Measurements from ENCODE around the gene FIBP.
"Not testable (repeated sequence)": the region's sequence is repeated elsewhere in the genome, so short reads cannot be mapped to it uniquely, and the experiment has no call there.

The FIBP gene

GRCh38 chr11:65896034-65896999 is 8.0 kb upstream of the FIBP start:
- H3K36me3 ChIP-seq (ENCODE audit: control insufficient read depth, low read depth, low read length), result no peaks in the 10 kb centered on the region
- no peak overlapping the region for H3K27ac ChIP-seq (ENCODE audit: low read length)
- peaks cover 9% of the 10 kb centered on the region for H3K4me1 ChIP-seq (ENCODE audit: control insufficient read depth, low read depth, low read length)
- H3K27me3 ChIP-seq (ENCODE audit: control insufficient read depth, insufficient read depth, low read length), result peaks cover 55% of the 10 kb centered on the region
- no peaks in the 10 kb centered on the region for H3K9me3 ChIP-seq (ENCODE audit: control insufficient read depth, low read depth, low read length)
- no peak overlapping the region for H3K9ac ChIP-seq (ENCODE audit: low read length)
- no peak overlapping the region for H3K4me3 ChIP-seq (ENCODE audit: low read length)

GRCh38 chr11:65895482-65895981 is 7.3 kb upstream of the FIBP start:
- H3K27me3 ChIP-seq (ENCODE audit: control insufficient read depth, insufficient read depth, low read length), result peaks cover 49% of the 10 kb centered on the region
- no peaks in the 10 kb centered on the region for H3K9me3 ChIP-seq (ENCODE audit: control insufficient read depth, low read depth, low read length)
- peaks cover 9% of the 10 kb centered on the region for H3K4me1 ChIP-seq (ENCODE audit: control insufficient read depth, low read depth, low read length)
- no peak overlapping the region for H3K9ac ChIP-seq (ENCODE audit: low read length)
- no peak overlapping the region for H3K4me3 ChIP-seq (ENCODE audit: low read length)
- H3K36me3 ChIP-seq (ENCODE audit: control insufficient read depth, low read depth, low read length), result no peaks in the 10 kb centered on the region
- no peak overlapping the region for H3K27ac ChIP-seq (ENCODE audit: low read length)

GRCh38 chr11:65894034-65894591 is 5.8 kb upstream of the FIBP start:
- H3K9me3 ChIP-seq (ENCODE audit: control insufficient read depth, low read depth, low read length), result no peaks in the 10 kb centered on the region
- no peaks in the 10 kb centered on the region for H3K36me3 ChIP-seq (ENCODE audit: control insufficient read depth, low read depth, low read length)
- no peak overlapping the region for H3K4me3 ChIP-seq (ENCODE audit: low read length)
- peaks cover 16% of the 10 kb centered on the region for H3K4me1 ChIP-seq (ENCODE audit: control insufficient read depth, low read depth, low read length)
- H3K27ac ChIP-seq (ENCODE audit: low read length), result no peak overlapping the region
- peaks cover 49% of the 10 kb centered on the region for H3K27me3 ChIP-seq (ENCODE audit: control insufficient read depth, insufficient read depth, low read length)
- H3K9ac ChIP-seq (ENCODE audit: low read length), result no peak overlapping the region

- Histone ChIP-seq H3K4me1 (ENCODE audit: control insufficient read depth, low read depth, low read length) (peaks cover 16% of the 10 kb centered on the region), H3K4me3 (ENCODE audit: low read length) (peak overlapping the region; percentile 85), H3K27me3 (ENCODE audit: control insufficient read depth, insufficient read depth, low read length) (peaks cover 38% of the 10 kb centered on the region), H3K36me3 (ENCODE audit: control insufficient read depth, low read depth, low read length) (no peaks in the 10 kb centered on the region), H3K27ac (ENCODE audit: low read length) (no peak overlapping the region), H3K9me3 (ENCODE audit: control insufficient read depth, low read depth, low read length) (no peaks in the 10 kb centered on the region), H3K9ac (ENCODE audit: low read length) (no peak overlapping the region)
Observed at GRCh38 chr11:65892661-65893317, 4.5 kb upstream of the FIBP start.

- Histone ChIP-seq H3K4me3 (ENCODE audit: low read length) (peak overlapping the region; percentile 85), H3K27me3 (ENCODE audit: control insufficient read depth, insufficient read depth, low read length) (peaks cover 32% of the 10 kb centered on the region), H3K4me1 (ENCODE audit: control insufficient read depth, low read depth, low read length) (peaks cover 16% of the 10 kb centered on the region), H3K9ac (ENCODE audit: low read length) (peak overlapping the region; percentile 73)
- H3K27ac ChIP-seq (ENCODE audit: low read length); H3K36me3 ChIP-seq (ENCODE audit: control insufficient read depth, low read depth, low read length); H3K9me3 ChIP-seq (ENCODE audit: control insufficient read depth, low read depth, low read length): not testable (repeated sequence)
Observed at GRCh38 chr11:65892137-65892540, 3.9 kb upstream of the FIBP start.

- no peak overlapping the region for H3K27ac ChIP-seq (ENCODE audit: low read length)
- peaks cover 5% of the 10 kb centered on the region for H3K36me3 ChIP-seq (ENCODE audit: control insufficient read depth, low read depth, low read length)
- H3K9ac ChIP-seq (ENCODE audit: low read length), result peak overlapping the region; percentile 73
- H3K27me3 ChIP-seq (ENCODE audit: control insufficient read depth, insufficient read depth, low read length), result peaks cover 26% of the 10 kb centered on the region
- H3K4me3 ChIP-seq (ENCODE audit: low read length), result peak overlapping the region; percentile 85
- H3K9me3 ChIP-seq (ENCODE audit: control insufficient read depth, low read depth, low read length), result no peaks in the 10 kb centered on the region
- H3K4me1 ChIP-seq (ENCODE audit: control insufficient read depth, low read depth, low read length), result peaks cover 16% of the 10 kb centered on the region
Observed at GRCh38 chr11:65891219-65892136, 3.2 kb upstream of the FIBP start.

GRCh38 chr11:65890324-65891218 is 2.3 kb upstream of the FIBP start, which contains the start of gene CCDC85B:
TSS of gene CCDC85B (plus strand) at chr11:65890673. CDS start at chr11:65890784, 111 bp downstream.
- H3K9me3 ChIP-seq (ENCODE audit: control insufficient read depth, low read depth, low read length), result no peaks in the 10 kb centered on the region
- H3K36me3 ChIP-seq (ENCODE audit: control insufficient read depth, low read depth, low read length), result peaks cover 10% of the 10 kb centered on the region
- peak within 1 kb of the TSS; percentile 93 for H3K4me3 ChIP-seq (ENCODE audit: low read length)
- no peak within 1 kb of the TSS for H3K27ac ChIP-seq (ENCODE audit: low read length)
- H3K4me1 ChIP-seq (ENCODE audit: control insufficient read depth, low read depth, low read length), result peaks cover 16% of the 10 kb centered on the region
- peaks cover 23% of the 10 kb centered on the region for H3K27me3 ChIP-seq (ENCODE audit: control insufficient read depth, insufficient read depth, low read length)
- peak within 1 kb of the TSS; percentile 73 for H3K9ac ChIP-seq (ENCODE audit: low read length)

GRCh38 chr11:65887723-65888162 is 528 bp downstream of the FIBP start:
- Histone ChIP-seq H3K9ac (ENCODE audit: low read length) (peak overlapping the region; percentile 55), H3K9me3 (ENCODE audit: control insufficient read depth, low read depth, low read length) (no peaks in the 10 kb centered on the region), H3K27me3 (ENCODE audit: control insufficient read depth, insufficient read depth, low read length) (peaks cover 23% of the 10 kb centered on the region), H3K4me3 (ENCODE audit: low read length) (peak overlapping the region; percentile 93), H3K27ac (ENCODE audit: low read length) (no peak overlapping the region), H3K36me3 (ENCODE audit: control insufficient read depth, low read depth, low read length) (peaks cover 32% of the 10 kb centered on the region), H3K4me1 (ENCODE audit: control insufficient read depth, low read depth, low read length) (peaks cover 16% of the 10 kb centered on the region)

- Histone ChIP-seq H3K36me3 (ENCODE audit: control insufficient read depth, low read depth, low read length) (peaks cover 32% of the 10 kb centered on the region), H3K27me3 (ENCODE audit: control insufficient read depth, insufficient read depth, low read length) (peaks cover 22% of the 10 kb centered on the region), H3K4me3 (ENCODE audit: low read length) (peak overlapping the region; percentile 93), H3K4me1 (ENCODE audit: control insufficient read depth, low read depth, low read length) (peaks cover 10% of the 10 kb centered on the region), H3K9ac (ENCODE audit: low read length) (peak overlapping the region; percentile 55), H3K9me3 (ENCODE audit: control insufficient read depth, low read depth, low read length) (no peaks in the 10 kb centered on the region), H3K27ac (ENCODE audit: low read length) (no peak overlapping the region)
Observed at GRCh38 chr11:65886826-65887722, 1.2 kb downstream of the FIBP start.
